ENCODE measurements around the gene CD79A. TPM values are rescaled to one million over a fixed set of nuclear protein-coding genes. Genes with fewer than 3 reads are reported as not detected.
"Not testable (repeated sequence)": the region's sequence is repeated elsewhere in the genome, so short reads cannot be mapped to it uniquely, and the experiment has no call there.

CD79A gene
- total RNA-seq, 3 donors from 2014 or later: 0.80 to 2.9 (median 1.8) TPM

DNA sequence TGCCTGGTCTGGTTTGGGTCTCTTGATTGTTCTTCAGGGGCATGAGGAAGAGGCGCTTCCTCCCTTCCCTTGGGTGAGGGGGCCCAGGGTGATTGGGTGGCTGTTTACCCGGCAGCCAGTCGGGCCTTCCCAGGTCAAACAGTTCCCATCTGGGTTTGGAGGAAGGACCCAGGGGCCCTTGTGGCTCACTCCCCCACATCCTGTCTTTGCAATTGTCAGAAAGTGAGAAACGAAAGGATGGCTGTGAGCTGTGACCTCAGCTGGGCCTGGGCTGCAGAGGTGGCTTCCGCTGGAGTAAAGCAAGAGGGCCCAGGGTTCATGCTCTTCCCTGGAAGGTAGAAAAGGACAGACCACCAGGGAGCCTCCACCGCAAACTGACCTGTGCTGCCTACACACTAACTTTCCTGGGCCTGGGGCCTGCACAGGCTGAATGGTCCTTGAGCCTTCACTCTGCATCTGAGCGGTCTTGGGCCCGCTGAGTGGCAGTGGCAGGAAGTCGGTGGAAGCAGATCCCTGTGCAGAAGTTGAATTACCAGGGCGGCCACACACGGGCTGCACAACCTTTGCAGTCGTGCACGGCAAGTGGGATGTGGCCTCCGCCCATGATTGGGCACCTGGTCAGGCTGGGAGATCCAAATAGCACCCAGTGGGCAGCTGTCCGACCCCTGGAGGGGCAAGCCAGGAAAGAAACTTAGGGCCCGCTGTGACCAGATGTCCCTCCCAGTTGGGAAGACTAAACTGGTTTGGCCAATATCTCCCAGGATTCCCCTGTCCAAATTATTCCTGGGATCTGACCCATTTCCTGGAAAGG lies 5.3 kb upstream of the CD79A start:
- Histone ChIP-seq H3K4me3 (no peak overlapping the region), H3K4me1 (peaks cover 0 to 5% of the 10 kb centered on the region in 2 donors), H3K27me3 (no peaks in the 10 kb centered on the region), H3K9me3 (no peaks in the 10 kb centered on the region), H3K27ac (peak overlapping the region in 1 of 2 donors; percentile 32), H3K36me3 (no peaks in the 10 kb centered on the region)
- intact Hi-C loops (cut with DNase I; ENCODE audit: low total_unique reads): no loop called here
- DNase-seq (ENCODE audit: low spot score in 2 of 2): no peak
- TF ChIP-seq, protein P1, sequence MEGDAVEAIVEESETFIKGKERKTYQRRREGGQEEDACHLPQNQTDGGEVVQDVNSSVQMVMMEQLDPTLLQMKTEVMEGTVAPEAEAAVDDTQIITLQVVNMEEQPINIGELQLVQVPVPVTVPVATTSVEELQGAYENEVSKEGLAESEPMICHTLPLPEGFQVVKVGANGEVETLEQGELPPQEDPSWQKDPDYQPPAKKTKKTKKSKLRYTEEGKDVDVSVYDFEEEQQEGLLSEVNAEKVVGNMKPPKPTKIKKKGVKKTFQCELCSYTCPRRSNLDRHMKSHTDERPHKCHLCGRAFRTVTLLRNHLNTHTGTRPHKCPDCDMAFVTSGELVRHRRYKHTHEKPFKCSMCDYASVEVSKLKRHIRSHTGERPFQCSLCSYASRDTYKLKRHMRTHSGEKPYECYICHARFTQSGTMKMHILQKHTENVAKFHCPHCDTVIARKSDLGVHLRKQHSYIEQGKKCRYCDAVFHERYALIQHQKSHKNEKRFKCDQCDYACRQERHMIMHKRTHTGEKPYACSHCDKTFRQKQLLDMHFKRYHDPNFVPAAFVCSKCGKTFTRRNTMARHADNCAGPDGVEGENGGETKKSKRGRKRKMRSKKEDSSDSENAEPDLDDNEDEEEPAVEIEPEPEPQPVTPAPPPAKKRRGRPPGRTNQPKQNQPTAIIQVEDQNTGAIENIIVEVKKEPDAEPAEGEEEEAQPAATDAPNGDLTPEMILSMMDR (IDR thresholded peaks at IDR 0.05): no peak
- TF ChIP-seq POLR2A (IDR thresholded peaks at IDR 0.05) (no peak), POLR2AphosphoS5 (IDR thresholded peaks at IDR 0.05) (no peak)

DNA sequence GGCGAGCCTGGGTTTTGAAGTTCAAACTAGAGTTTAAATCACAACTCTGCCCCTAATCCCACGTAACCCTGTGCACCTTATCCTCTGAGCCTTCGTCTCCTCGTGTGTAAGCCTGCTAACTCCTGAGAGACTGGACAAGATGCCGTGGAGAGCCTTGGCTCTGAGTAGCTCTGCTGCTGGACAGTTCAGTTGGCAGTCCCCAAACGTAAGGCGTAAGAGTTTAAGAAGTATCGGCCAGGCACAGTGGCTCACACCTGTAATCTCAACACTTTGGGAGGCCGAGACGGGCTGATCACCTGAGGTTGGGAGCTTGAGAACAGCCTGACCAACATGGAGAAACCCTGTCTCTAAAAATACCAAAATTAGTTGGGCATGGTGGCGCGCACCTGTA lies 4.7 kb upstream of the CD79A start:
- Histone ChIP-seq H3K4me3 (no peak overlapping the region), H3K36me3 (no peaks in the 10 kb centered on the region), H3K9me3 (no peaks in the 10 kb centered on the region), H3K4me1 (peaks cover 0 to 5% of the 10 kb centered on the region in 2 donors), H3K27ac (peak overlapping the region in 1 of 2 donors; percentile 32), H3K27me3 (no peaks in the 10 kb centered on the region)
- DNase-seq (ENCODE audit: low spot score in 2 of 2): no peak
- TF ChIP-seq POLR2A (IDR thresholded peaks at IDR 0.05): no peak
- intact Hi-C loops (cut with DNase I; ENCODE audit: low total_unique reads): no loop called here

DNA sequence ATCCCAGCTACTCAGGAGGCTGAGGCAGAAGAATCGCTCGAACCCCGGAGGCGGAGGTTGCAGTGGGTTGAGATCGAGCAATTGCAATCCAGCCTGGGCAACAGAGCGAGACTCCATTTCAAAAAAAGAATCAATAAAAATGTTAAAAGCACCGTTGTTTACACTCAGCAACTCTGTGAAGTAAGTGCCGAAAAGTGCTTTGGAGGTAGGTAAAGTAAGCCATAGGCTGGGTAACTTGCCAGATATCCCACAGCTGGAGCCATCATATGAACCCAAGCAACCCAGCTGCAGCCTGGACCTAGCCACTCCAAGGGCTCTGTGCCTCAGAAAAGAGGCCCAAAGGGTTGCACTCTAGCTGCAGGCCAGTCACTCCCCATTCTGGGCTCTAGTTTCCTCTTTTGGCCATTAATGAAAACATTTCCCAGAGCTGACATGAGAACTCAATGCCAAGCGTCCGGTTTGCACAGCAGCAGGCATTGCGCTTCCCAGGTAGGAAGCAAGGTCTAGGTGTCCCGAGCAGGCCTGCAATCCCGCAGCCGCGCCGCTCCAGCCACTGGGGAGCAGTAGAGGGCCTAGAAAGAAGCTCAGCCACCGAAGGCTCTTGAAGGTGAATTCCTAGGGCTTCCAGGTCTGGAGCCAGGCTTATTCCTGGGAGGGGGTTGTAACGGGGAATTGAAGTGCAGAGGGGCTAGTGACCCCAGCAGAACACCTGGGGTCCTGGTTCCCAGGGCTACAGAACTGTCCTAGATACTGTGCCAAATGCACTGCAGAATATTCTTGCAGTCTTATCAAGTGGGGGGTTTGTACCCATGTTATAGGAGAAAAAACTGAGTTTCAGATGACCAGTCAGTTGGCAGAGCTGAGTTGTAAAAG lies 4.1 kb upstream of the CD79A start:
- TF ChIP-seq, protein P1 (IDR thresholded peaks at IDR 0.05): peak in 2 of 3 donors; percentile 63 to 64
- TF ChIP-seq POLR2AphosphoS5 (IDR thresholded peaks at IDR 0.05) (no peak), POLR2A (IDR thresholded peaks at IDR 0.05) (no peak)
- peak; percentile 69 to 82 for DNase-seq (ENCODE audit: low spot score in 2 of 2)
- Histone ChIP-seq H3K9me3 (no peaks in the 10 kb centered on the region), H3K4me1 (no peaks in the 10 kb centered on the region), H3K4me3 (no peak overlapping the region), H3K27ac (no peak overlapping the region), H3K27me3 (no peaks in the 10 kb centered on the region), H3K36me3 (no peaks in the 10 kb centered on the region)
- intact Hi-C loops (cut with DNase I; ENCODE audit: low total_unique reads): no loop called here

DNA sequence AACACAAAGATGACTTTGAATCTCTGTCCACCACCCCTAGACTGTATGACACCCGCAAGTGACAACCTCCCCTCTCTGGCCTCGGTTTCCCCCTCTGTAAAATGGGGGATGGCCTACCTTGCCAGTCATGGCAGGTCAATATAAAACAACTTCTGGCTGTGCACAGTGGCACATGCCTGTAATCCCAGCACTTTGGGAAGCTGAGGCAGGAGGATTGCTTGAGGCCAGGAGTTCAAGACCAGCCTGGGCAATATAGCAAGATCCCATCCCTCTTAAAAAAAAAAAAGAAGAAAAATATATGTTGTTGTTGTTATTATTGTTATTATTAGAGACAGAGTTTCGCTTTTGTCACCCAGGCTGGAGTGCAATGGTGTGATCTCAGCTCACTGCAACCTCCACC lies 1.1 kb upstream of the CD79A start:
- H3K27me3 ChIP-seq; H3K4me3 ChIP-seq; H3K27ac ChIP-seq; H3K9me3 ChIP-seq; DNase-seq (ENCODE audit: low spot score in 2 of 2); intact Hi-C loops (cut with DNase I; ENCODE audit: low total_unique reads); H3K36me3 ChIP-seq; H3K4me1 ChIP-seq: not testable (repeated sequence)

DNA sequence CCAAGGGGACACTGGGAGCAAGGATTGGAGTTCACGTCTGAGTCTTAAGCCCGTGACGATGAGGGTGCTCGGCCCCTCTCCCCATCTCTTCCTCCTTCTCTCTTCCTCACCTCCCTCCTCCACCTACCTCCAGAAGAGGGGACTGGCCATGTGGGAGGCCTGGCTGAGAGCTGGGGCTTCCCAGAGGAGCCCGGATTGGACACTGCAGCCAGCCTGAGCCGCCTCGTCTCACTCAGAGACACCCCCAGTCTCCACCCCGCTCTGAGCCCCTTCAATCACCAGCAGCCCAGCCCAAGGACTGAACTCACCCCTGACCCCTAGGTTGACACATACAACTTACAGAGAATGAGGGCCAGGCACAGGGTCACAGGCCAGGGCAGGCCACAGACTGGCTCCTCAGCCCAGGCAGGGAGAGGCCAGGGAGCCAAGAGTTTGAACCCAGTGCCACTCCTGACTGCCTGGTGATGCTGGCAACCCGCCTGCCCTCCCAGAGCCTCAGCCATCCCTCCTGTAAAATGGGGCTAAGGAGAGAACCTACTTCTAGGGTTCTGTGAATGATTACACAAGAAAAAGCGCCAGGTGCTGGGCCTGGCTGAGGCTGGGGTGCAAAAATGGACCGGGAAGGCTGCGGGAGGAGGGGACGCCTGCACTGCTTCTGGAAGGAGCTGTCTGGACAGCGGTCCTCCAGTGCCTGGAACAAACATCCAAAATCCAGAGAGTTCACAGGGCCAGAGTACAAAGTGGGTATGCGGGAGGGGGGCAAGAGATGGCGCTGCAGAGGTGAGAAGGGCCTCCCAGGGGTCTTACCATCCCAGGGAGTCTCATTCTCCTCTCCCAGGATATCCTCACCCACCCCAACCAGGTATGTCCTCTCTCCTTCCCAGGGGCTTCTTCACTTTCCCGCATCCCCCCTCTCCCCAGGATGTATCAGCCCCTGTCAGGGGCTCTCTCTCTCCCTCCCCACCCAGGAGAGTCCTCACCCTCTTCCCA lies 1.1 kb downstream of the CD79A start:
- Histone ChIP-seq H3K4me1 (no peaks in the 10 kb centered on the region), H3K27ac (no peak overlapping the region), H3K4me3 (no peak overlapping the region), H3K36me3 (no peaks in the 10 kb centered on the region), H3K27me3 (no peaks in the 10 kb centered on the region), H3K9me3 (no peaks in the 10 kb centered on the region)
- intact Hi-C loops (cut with DNase I; ENCODE audit: low total_unique reads): no loop called here
- DNase-seq (ENCODE audit: low spot score in 2 of 2): no peak
- TF ChIP-seq, protein P1 (IDR thresholded peaks at IDR 0.05): no peak
- no peak for TF ChIP-seq POLR2AphosphoS5 (IDR thresholded peaks at IDR 0.05)
- no peak for TF ChIP-seq POLR2A (IDR thresholded peaks at IDR 0.05)

All from breast epithelium (tissue), 4 donors.